Spleen (tissue), 7 donors: ENCODE measurements around the gene NEDD4L.

Experiments used
- CTCF ChIP-seq, 11 experiments: fragments of 200-600 bp in 7 of 11; fragments of 450-650 bp in 4 of 11; sonication (generic) in 4 of 11; IDR thresholded peaks in 8 of 11; conservative IDR thresholded peaks in 3 of 11; 1 replicate in 7 of 11; 2 replicates in 4 of 11; pipeline versions ENCODE4 v1.4.0 to v1.8.0; 2016 to 2021; ENCODE audit warnings: antibody characterized with exemption in 11 of 11, inconsistent platforms in 4 of 11, mild to moderate bottlenecking in 1 of 11
- POLR2AphosphoS5 ChIP-seq, 3 donors: sonication (generic); formaldehyde crosslinking; IDR thresholded peaks; one replicate each; pipeline ENCODE4 v1.5.1; 2017; ENCODE audit warnings: antibody characterized with exemption in 3 of 3
- donor health status: DM: no; HTN: no; CAD: no; lungs with moderate emphysema.
- donor health status: DM: no; HTN: no; CAD: no.
- donor health status: DM: no; HTN: no; CAD: no.

- no peak for TF ChIP-seq CTCF (IDR thresholded peaks at IDR 0.05 in 8 of 11, conservative IDR thresholded peaks at IDR 0.05 in 3 of 11)
- no peak for TF ChIP-seq POLR2AphosphoS5 (IDR thresholded peaks at IDR 0.05)
Measured at GRCh38 chr18:58174285-58174684, 130.3 kb downstream of the NEDD4L start.
